Measurements from ENCODE around the gene TSFM.

TSFM gene

DNA sequence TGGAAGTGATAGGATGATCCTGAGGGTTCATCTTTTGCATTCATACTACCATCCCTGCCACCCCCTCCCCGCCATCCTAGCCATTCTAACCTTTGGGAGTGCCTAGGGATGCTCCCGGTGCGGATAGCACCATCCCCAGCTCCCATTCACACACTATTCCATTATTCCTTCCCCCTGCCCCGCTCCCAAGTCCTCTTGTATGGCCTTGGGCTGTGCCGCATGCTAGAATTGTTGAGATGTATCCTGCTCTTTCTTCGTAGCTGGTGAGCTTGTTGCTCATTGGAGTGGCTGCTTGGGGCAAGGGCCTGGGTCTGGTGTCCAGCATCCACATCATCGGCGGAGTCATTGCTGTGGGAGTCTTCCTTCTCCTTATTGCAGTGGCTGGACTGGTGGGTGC, 37.1 kb upstream of the TSFM start:
- DNase-seq (ENCODE audit: low read depth, low spot score), result no peak

DNA sequence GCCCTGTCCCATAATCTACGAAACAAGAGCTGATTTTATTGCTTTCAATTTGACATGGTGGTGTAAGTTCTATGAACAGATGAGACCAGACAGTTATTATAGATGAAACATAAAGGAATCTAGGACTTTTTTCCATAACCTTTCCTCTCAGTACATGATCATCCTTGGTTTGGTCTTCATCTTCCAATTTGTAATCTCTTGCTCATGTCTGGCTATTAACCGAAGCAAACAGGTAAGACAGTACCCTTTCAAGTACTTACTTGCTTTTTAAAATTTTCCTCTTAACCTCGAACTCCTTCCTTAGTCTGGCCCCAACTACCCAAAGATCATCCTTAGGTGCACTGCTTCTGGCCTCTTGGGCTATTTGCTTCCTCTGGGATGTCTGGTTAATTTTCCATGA, 36.6 kb upstream of the TSFM start:
- DNase-seq (ENCODE audit: low read depth, low spot score), result no peak

DNA sequence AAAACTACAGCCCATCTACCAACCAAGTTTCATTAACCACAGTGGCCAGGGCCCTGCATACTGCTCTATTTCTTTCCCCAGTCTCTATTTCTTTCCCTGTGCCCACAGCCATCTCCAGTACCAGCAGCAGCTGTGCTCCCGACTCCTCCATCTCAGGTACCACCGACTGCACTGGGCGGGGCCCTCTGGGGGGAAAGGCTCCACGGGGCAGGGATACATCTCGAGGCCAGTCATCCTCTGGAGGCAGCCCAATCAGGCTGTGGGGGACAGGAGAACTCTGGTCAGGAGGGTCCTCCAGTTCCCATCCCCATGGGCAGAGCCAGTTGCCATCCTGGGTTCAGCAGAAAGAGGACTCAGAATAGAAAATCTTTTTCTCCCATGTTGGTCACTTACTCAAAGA, 33.5 kb upstream of the TSFM start:
- no peak for DNase-seq (ENCODE audit: low read depth, low spot score)

DNA sequence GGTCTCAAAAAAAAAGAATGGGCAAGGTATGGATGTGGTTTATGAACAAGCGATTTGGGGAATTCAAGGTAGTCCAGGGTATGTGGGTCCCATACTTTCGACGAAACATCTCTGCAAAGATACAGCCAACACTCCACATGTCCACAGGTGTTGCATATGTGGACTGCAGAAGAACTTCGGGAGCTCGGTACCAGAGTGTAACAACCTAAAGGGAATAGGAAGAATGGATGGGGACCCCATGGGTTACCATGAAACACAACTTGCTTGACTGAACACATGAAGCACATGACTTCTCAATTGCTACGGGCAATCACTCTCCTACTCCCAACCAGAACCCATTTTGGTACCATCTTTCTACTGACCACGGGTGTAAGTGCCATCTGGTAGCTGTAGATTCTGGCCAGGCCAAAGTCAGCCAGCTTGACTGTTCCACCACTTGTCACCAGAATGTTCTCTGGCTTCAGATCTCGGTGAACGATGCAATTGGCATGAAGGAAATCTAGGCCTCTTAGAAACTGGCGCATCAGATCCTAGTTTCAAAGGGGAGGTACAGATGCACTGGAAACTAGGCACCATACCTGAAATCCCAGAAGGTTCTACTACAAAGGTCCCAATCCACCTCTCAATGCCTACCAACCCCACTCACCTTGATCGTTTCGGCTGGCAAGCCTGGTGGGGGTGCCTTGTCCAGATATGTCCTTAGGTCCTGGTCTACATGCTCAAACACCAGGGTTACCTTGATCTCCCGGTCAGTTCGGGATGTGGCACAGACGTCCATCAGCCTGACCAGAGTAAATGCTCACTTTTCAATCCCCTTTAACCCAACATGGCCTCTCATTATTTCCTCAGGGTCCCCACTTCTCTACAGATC, 31.8 kb upstream of the TSFM start:
- peak; percentile 11 for DNase-seq (ENCODE audit: low read depth, low spot score)

DNA sequence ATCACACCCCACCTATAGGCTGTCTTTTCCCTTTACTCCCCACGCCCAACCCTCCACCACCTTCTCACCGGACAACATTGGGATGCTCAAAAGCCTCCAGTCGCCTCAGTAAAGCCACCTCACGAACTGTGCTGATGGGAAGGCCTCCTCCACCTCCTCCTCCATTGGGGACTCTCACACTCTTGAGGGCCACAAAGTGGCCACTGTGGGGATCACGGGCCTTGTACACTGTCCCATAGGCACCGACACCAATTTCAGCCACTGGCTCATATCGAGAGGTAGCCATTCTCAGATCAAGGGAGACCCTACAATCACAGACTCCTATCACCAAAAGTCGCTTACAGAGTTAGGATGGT, 31.2 kb upstream of the TSFM start:
- no peak for DNase-seq (ENCODE audit: low read depth, low spot score)

DNA sequence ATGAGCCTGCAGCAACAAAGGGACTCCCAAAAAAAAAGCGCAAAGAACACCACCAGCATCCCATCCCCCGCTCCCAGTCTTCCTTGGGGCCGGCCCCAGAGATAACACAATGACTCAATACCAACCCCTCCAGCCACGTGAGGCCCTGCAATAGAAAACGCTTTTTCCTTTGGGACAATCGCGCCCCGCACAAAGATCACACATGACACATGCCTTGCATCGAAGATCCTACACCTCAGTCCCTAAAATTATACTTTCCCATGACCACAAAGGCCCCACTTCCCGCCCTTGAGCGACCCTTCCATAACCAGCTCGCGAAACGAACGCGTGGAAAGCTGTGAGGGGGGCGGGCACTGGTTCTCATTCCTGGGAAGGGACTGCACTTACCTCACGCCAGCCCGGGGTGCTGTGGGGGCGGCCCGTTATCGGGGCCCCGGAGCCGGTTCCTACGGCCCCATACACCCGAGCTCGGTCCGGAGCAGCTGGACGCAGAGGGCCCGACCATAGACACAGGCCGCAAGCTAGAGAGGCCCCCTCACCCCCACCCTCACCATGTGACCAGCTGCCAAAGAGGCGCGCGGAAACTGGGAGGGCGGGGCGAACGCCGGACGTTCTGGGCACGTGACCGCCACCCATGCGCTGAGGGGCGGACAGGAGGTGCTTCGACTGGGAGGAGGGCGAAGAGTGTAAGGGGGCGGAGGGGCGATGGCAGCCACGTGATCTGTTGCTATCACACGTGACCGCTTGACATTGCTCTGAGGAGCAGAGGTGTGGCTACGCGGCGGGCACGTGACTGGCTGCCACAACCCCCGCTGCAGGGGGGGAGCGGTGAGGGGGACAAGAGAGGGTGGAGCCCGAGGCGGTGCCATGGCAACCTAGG, 30.6 kb upstream of the TSFM start, which contains the start of gene CDK4:
Gene CDK4, minus strand, starts transcription at position 523 of the 880 bp plus-strand sequence. CDS start 593 bp downstream, outside the sequence.
- peak; percentile 100 for DNase-seq (ENCODE audit: low read depth, low spot score)

DNA sequence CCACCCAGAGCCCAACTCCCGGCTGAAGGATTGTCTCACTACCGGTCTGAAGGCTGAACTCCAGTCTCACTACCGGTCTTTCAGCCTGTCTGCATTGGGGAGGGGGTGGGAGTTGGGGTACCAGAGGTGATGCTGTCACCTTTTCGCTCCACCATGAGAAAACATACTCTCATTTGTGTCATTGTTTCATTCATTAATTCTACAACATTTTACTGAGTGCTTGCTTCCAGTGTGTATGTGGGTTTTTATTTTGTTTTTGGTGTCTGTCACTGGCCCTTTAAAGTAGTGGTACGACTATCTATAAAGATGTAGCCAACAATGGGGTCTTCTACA, 30.0 kb upstream of the TSFM start:
- no peak for DNase-seq (ENCODE audit: low read depth, low spot score)

DNA sequence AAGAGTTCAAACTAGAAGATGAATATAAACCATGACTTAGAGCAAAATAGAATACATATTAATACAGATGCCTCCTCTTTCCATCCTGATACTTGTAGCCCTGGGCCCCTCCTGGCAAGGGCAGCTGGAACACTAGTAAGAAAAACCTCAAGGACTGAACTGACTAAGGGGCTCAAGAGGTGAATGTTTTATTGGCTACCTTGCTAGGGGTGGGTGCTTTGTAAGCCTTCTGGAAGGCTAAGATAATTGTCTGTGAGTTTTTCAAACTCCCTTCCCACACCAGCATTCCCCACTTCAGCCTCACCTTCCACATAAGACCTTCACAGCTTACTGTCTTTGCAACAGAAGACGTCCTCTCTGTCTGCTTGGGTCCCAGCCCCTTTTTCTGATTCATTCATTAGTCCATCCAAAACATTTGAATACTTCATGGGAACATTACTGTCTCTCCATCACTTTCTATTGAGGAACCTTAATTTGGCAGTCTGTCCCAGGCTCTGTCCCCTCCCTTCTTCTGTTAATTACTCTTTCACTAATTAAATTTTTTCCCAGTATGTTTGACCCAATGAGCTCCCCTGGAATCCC, 28.7 kb upstream of the TSFM start:
- DNase-seq (ENCODE audit: low read depth, low spot score), result no peak

DNA sequence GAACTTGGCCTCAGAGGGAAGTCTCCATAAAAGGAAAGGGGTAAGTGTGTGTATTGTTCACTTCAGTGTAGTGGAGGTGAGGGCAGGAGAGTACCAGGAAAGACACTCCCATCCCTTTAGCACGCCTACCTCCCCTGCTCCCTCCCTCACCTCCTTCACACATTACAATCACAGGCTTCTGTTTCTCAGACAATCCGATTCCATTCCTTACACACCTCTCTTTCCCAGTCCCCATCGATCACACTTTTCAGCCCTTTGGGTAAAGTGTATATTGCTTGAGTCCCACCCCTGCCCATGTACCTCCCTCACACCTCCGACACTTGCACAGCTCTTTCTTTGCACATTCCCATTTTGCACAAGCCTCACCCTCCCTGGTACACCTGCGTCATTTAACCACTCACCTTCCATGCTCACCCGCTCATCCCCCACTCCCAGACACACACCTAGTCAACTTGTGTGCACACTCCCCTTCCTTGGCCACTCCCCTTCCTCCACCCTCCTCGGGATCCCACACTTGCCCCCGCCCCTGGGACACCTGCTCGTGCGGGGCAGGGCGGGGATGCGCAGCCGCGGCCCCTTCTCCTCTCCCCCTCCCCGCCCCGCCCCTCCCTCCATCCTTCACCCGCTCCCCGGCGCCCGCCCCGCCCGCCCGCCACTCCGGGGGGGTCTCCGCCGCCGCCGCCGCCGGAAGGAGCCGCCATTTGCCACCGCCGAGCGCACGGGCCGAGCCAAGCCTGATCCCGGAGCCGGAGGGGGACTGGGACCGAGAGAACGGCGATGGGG, 28.0 kb upstream of the TSFM start, which contains the start of gene MARCHF9:
Gene MARCHF9, plus strand, starts transcription at position 693 of the 783 bp plus-strand sequence. CDS start 426 bp downstream, outside the sequence.
- DNase-seq (ENCODE audit: low read depth, low spot score), result peak; percentile 63

DNA sequence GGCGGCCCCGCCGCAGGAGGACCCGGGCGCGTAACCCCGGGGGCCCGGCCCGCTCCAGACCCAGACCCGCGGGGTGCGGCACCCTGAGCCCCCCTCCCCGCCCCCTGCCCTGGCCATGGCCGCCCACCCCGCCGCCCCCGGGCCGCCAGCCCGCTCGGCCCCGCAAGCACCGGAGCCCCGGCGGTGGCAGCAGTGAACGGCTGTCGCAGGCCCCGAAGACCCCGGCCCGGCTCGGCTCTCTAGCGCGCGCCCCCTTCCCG, 27.5 kb upstream of the TSFM start:
- DNase-seq (ENCODE audit: low read depth, low spot score), result no peak

DNA sequence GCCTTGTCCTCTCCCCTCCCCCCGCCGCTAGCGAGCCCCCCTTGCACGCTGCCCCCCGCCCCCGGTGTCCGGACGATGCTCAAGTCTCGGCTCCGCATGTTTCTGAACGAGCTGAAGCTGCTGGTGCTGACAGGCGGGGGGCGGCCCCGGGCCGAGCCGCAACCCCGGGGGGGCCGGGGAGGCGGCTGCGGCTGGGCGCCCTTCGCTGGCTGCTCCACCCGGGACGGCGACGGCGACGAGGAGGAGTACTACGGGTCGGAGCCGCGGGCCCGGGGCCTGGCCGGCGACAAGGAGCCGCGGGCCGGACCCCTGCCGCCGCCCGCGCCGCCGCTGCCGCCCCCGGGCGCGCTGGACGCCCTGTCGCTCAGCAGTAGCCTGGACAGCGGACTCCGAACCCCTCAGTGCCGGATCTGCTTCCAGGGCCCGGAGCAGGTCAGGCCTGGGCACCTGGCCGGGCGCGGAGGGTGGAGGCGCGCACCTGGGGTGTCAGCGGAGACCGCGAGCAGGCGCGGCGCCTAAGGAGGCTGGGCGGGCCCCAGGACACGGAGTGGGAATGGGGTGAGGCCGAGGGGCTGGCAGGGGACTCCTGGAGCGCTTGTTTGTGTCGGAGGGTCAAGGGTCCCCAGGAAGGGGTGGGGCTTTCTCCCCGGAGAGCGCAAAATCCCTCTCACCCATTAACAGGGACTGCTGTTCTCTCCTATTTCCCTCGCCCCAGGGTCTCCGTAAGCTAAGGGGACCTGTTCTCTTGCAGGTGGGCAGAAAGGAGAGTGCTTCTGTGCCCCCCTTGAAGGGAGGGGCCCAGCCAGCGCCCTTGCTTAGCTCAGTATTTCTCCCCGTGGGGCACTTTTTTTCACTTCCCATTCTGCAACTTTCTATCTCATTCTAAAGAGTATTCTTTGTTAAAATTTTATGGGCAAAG, 26.9 kb upstream of the TSFM start:
- peak; percentile 43 for DNase-seq (ENCODE audit: low read depth, low spot score)

DNA sequence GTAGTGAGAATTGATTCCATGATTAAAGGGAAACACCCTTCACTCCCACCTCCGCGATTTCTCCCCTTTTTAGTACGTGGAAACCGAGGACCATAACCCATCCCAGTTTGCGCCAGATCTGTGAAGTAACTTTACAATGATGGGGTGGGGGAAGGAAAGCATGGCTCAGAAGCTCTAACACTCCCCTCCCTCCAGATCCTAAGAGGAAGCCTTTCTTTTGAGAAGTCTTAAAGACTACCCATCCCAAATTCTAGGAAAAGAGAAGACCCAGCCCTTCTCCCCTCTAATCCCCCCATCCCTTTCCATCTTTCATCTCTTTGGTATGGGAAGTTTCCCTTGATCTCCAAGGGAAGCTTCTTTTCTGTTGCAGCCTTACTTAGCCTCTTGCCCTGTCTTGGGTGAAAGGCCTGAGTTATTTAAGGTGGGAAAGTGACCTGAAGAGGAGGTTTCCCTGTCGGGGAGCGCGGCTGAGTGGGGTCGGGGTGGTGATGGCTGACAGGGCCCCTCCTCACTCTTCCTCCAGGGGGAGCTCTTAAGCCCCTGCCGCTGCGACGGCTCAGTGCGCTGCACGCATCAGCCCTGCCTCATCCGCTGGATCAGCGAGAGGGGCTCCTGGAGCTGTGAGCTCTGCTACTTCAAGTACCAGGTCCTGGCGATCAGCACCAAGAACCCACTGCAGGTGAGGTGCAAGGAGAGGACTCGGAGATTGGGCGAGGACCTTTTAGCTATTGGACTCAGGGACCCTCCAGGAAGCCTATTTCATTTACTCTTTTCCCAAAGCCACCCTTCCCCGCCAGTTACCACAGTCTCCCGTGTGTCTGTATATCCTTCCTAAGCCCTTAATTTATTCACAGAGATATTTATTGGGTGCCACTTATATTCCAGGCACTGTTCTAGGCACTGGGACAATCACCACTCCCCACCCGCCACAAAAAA, 25.9 kb upstream of the TSFM start:
- peak; percentile 64 for DNase-seq (ENCODE audit: low read depth, low spot score)

DNA sequence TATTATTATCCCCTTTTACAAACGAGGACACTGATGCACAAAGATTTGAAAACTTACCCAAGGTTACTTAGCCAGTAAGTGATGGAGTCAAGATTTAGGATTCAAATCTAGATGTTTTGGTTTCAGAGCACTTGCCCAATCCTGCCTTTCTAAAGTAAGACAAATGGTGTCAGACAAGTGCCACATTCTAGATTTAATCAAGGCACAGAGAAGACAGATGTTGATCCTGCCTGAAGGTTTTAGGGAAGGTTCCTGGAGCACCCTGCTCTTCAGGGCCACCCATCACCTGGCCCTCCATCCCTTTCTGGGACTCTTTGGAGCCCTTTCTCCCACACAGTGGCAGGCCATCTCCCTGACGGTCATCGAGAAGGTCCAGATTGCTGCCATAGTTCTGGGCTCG, 24.8 kb upstream of the TSFM start:
- no peak for DNase-seq (ENCODE audit: low read depth, low spot score)

DNA sequence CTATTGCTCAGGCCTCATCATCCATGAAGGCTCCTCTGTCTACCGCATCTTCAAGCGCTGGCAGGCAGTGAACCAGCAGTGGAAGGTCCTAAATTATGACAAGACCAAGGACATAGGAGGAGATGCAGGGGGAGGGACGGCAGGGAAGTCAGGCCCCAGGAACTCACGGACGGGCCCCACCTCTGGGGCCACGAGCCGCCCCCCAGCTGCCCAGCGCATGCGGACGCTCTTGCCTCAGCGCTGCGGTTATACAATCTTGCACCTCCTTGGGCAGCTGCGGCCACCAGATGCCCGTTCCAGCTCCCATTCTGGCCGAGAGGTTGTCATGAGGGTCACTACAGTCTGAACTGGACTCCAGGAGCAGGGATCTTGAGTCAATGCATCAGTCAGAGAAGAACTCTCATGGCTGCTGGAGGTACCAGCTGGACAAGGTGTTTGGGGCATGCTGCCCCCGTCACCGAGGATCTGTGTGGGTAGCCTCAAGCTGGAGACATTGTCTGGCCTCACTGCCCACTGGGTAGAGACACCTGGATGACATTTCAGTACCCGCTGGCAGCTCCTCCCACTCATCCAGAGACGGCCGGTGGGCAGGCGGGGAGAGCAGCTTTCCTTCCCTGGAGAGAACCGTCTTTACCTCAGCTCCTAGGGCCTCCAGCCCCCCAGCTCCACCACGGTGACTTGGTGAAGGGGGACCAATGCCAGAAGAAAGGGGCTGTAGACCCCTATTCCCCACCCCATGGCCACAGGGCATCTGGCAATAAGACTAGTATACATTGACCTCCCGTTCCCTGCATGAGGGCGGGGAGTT, 23.8 kb upstream of the TSFM start:
- no peak for DNase-seq (ENCODE audit: low read depth, low spot score)

DNA sequence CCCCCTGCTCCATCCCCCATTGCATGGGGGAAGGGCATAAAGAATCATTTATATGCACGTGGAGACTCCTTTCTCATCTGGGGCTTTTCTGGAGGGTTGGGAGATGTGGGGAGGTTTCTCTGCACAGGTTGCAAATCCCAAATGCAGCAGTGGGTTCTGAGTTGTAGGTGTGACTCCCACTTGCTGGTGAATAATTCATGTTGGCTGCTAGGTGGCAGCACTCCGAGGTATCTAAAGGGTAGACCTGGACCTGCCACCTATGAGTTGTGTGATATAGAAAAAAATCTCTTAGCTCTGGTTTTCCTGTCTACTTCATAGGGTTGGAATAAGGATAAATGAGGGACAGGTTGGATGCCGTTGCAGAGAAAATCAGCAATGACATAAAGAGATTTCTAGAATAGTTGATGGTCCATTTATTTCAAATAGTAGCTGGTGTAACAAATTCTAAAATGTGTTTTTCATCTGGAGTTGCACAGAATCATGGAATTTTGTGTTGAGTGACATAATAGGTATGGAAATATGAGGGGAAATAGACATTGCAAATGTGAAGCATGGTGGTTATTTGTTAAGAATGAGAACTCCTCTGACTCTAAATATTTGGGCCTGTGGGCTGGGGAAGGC, 23.1 kb upstream of the TSFM start:
- peak; percentile 35 for DNase-seq (ENCODE audit: low read depth, low spot score)

DNA sequence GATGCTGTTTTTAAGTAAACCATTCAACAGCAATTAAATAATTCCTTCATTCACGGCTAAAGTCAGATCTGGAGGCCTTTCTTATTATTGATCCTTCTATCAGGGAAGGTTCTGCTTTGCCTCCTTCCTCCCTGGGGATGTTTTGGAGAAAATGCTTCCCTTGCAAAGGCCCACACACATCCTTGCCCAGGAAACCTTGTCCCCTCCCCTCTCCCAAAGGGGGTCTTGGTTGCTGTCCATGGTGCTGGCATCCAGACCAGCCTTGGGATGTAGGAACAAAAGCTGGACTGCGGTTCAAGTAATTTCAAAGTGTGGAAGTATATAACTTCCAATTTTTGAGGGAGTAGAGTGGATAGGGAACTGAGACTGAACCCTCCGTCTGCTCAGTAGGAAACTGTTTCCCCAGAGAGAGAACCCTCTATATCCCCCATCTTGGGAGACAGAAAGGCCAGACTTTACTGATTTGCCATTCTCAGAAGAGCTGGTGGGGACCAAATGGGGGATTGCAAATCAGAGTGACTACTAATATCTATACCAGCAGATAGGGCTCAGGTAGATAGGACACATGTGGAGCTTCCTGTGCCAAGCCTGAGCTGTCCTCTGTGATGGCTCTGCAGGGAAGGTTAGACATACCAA, 22.1 kb upstream of the TSFM start:
- DNase-seq (ENCODE audit: low read depth, low spot score), result peak; percentile 9

DNA sequence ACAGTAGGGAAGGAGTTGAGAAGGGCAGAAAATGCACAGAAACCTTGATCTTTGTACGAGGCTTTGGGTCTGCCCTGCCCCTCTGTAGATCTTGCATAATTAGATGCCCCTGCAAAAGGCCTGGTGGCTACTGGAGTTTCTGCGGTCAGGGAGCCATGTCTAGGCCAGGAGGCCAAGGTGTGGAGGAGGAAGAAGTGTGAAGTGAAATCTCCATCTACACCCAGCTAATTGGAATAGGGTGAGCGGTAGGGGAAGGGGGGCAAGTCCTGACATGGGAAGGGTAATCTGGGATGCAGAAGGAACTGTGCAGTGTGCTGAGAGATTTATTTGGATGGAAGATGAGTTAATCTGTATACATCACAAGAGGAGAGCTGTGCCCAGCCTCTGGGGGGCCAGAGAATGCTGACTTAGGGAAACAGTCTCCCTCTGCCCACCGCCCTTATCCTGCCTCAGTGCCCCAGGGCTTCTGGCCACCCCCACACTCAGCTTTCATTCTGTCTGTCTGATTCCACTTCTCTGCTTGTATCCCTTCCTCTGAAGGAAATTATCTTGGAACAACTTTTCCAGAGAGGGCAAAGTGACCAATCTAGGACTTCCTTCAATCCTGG, 21.1 kb upstream of the TSFM start:
- DNase-seq (ENCODE audit: low read depth, low spot score), result no peak
